Measurements from ENCODE around the gene GLIS2. TPM values are rescaled to one million over a fixed set of nuclear protein-coding genes. Genes with fewer than 3 reads are reported as not detected.

The GLIS2 gene
- total RNA-seq, 1 experiment from 2014 or later, result 18.2 TPM

GRCh38 chr16:4378161-4378666 is 62.3 kb downstream of the GLIS2 start (continued):
- no peak for TF ChIP-seq YY1 (IDR thresholded peaks at IDR 0.05; ENCODE audit: extremely low read depth, insufficient replicate concordance, low read depth, low read length)
- no peak for TF ChIP-seq POLR2A (IDR thresholded peaks at IDR 0.05; ENCODE audit: borderline replicate concordance, extremely low read depth, insufficient read depth, insufficient read length)

- no TSS peak for BruUV-seq (replicated peaks)
- POLR2A ChIA-PET, result no interaction called here
- intact Hi-C loops (cut with micrococcal nuclease), result no loop called here
- Histone ChIP-seq H3K27ac (ENCODE audit: low read depth, low read length) (no peak overlapping the region), H3K4me1 (ENCODE audit: control insufficient read depth in 1 of 2, insufficient read depth in 2 of 2, low read length in 2 of 2) (peaks cover 15 to 39% of the 10 kb centered on the region in 2 experiments), H3K4me3 (replicated peaks in 1 of 2; ENCODE audit: low read depth in 1 of 2, low read length in 2 of 2) (no peak overlapping the region), H3K4me2 (ENCODE audit: low read length) (no peak overlapping the region), H3K36me3 (ENCODE audit: control insufficient read depth in 1 of 2, insufficient read depth in 2 of 2, low read length in 2 of 2) (no peaks in the 10 kb centered on the region), H4K20me1 (ENCODE audit: insufficient read depth) (no peaks in the 10 kb centered on the region), H3K27me3 (ENCODE audit: insufficient read depth, low read length) (no peaks in the 10 kb centered on the region), H3K9ac (ENCODE audit: low read length) (no peak overlapping the region), H3K79me2 (ENCODE audit: insufficient read depth, low read length) (peaks cover 9% of the 10 kb centered on the region; the same call in 1 of the 2 replicates), H3K9me2 (ENCODE audit: insufficient read depth) (no peaks in the 10 kb centered on the region), H3K9me3 (ENCODE audit: control insufficient read depth in 1 of 2, insufficient read depth in 1 of 2, low read depth in 1 of 2, low read length in 2 of 2) (no peaks in the 10 kb centered on the region), H2AFZ (ENCODE audit: low read depth, low read length, poor library complexity, severe bottlenecking) (no peak overlapping the region)
- ATAC-seq, result no peak
- CTCF ChIA-PET, result no interaction called here
- RAD21 ChIA-PET (ENCODE audit: low non-redundant PET in 1 of 2, low total read pairs in 2 of 2, uncharacterized antibody in 2 of 2, unreplicated experiment in 2 of 2), result no interaction called here
- no peak for DNase-seq (ENCODE audit: low read depth, low spot score)
- no peak for TF ChIP-seq TCF7L2 (IDR thresholded peaks at IDR 0.05; ENCODE audit: borderline replicate concordance, extremely low read depth, insufficient read depth, insufficient read length)
- no peak for TF ChIP-seq SP1 (IDR thresholded peaks at IDR 0.05; ENCODE audit: low read depth)
- no peak for TF ChIP-seq SIN3A (IDR thresholded peaks at IDR 0.05; ENCODE audit: low read depth)
- TF ChIP-seq EZH2 (IDR thresholded peaks at IDR 0.05), result no peak
- no peak for TF ChIP-seq CTCF (IDR thresholded peaks at IDR 0.05 in 2 of 3, conservative IDR thresholded peaks at IDR 0.05 in 1 of 3; ENCODE audit: borderline replicate concordance in 1 of 3, insufficient read depth in 1 of 3, low read depth in 2 of 3, low read length in 2 of 3)
- TF ChIP-seq FOSL1 (IDR thresholded peaks at IDR 0.05; ENCODE audit: low read depth), result no peak
- no peak for TF ChIP-seq SRF (IDR thresholded peaks at IDR 0.05; ENCODE audit: low read depth)
- no peak for TF ChIP-seq RAD21 (IDR thresholded peaks at IDR 0.05; ENCODE audit: low read depth)
- no peak for TF ChIP-seq JUND (IDR thresholded peaks at IDR 0.05)
- no peak for TF ChIP-seq ZBTB33 (IDR thresholded peaks at IDR 0.05; ENCODE audit: extremely low read depth, insufficient replicate concordance, low read length)
- no peak for TF ChIP-seq EZH2phosphoT487 (IDR thresholded peaks at IDR 0.05; ENCODE audit: borderline replicate concordance)
- TF ChIP-seq CBX3 (IDR thresholded peaks at IDR 0.05; ENCODE audit: low read depth), result no peak
- no peak for TF ChIP-seq POLR2A (IDR thresholded peaks at IDR 0.05; ENCODE audit: borderline replicate concordance, extremely low read depth, insufficient read depth, insufficient read length)
- TF ChIP-seq ATF3 (IDR thresholded peaks at IDR 0.05), result no peak
Observed at GRCh38 chr16:4378999-4379690, 63.3 kb downstream of the GLIS2 start.
